ENCODE results near the gene NACC2. TPM values are rescaled to one million over a fixed set of nuclear protein-coding genes. Genes with fewer than 3 reads are reported as not detected.
A peak's percentile ranks its signal among the peaks of the same experiment; 100 is the strongest.

Gene NACC2
- total RNA-seq, 1 experiment from 2014 or later, result 62.0 TPM

DNA sequence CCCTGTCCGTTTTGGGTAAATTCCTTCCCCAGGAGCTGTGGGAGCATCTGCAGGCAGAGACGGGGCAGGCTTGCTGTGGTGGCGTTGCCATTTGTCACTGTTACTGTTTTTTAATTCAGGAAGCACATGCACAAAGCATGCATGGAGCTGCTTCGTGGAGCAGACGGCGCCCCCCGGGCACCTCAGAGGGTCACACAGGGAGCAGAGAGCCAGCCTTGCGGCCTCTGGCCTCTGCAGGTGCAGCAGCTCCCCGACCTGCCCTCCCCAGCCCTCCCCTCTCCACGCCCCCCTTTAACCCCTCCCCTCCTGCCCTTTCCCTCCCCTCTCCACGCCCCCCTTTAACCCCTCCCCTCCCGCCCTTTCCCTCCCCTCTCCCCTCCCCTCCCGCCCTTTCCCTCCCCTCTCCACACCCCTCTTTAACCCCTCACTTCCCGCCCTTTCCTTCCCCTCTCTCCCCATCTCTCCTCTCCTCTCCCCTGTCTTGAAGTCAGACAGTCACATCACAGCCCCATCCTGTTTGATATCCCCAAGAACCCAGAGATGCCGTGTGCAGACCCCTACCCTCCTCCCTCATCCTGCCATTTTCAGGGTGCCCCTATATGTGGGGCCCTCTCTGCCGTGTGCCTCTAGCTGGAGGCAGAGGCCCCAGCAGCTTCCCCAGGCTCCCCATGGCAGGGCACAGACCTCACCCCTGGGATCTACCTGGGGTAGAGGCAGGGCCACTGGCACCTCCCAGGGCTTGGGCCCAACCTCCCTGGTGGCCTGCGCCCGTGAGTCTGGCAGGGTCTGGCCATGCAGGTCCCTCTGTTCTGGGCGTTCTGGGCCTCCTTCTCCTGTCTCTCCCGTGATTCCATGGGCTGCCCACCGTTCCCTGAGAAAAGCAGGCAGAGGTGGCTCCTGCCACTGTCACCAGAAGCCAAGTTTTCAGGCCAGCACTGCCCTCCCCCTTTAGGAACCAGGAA lies 104.3 kb downstream of the NACC2 start:
- ATAC-seq, result peak; percentile 30; the same call in 1 of the 2 replicates
- POLR2A ChIA-PET, result no interaction called here

DNA sequence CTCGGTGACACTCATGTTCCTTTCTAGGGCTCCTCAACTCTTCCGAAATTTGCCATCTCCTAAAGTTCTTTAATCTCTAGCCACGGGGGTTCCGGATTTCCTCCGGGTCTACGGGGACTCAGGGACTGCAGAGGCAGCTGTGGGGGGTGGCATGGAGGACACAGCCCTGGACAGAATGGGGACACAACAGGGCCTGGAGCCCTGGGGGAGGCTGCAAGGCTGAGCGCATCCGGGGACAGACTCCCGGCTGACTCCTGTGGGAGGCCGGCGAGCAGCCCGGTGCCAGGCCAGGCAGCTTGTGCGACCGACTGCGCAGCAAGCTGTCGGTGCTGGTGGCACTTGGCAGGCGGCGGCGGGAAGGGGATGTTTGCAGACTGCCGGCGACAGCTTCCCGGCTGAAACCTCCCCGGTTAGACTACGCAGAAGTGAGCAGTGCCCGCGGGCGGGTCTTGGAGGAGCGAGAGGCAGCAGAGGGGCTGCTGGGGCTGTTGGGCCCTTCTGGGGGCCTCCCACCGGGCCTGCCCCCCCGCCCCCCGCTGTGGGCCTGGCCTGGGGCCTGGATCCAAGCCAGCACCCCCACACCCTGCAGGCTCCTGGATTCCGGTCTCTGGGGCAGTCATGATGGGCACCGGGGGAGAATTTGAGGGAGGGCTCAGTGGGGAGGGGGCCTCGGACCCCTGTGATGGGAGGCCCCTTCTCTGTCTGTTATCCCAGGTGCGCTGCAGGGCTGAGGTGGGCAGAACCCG lies 105.2 kb downstream of the NACC2 start:
- peak; percentile 34 for ATAC-seq
- intact Hi-C loops (cut with micrococcal nuclease; ENCODE audit: unreplicated experiment), result no loop called here

More for the DNA sequence above, 104.3 kb downstream of the NACC2 start:
- H3K36me3 ChIP-seq (ENCODE audit: control insufficient read depth, insufficient read depth, low read length), result no peaks in the 10 kb centered on the region
- H3K27ac ChIP-seq (ENCODE audit: low read length), result no peak overlapping the region
- no peak for DNase-seq (ENCODE audit: low read depth, low spot score)
- intact Hi-C loops (cut with micrococcal nuclease; ENCODE audit: unreplicated experiment), result no loop called here
- H3K4me1 ChIP-seq (ENCODE audit: control insufficient read depth, insufficient read depth, low read length), result peaks cover 17% of the 10 kb centered on the region
- in situ Hi-C loops (cut with HindIII; ENCODE audit: low pct_unique_long_range_greater_than_20kb, low sequenced_read_pairs), result no loop called here
- no peaks in the 10 kb centered on the region for H3K27me3 ChIP-seq (ENCODE audit: control insufficient read depth, insufficient read depth, low read length)
- H3K4me3 ChIP-seq (ENCODE audit: low read depth in 2 of 2, low read length in 2 of 2), result peak overlapping the region in 1 of 2 experiments; percentile 19; a peak in 1 of 4 replicates
- H3K9me3 ChIP-seq (ENCODE audit: control insufficient read depth, insufficient read depth, low read depth, low read length), result no peaks in the 10 kb centered on the region
- CTCF ChIA-PET, result interaction anchor here (1.1 kb wide), 1 partner anchor 24 kb away, joined by 3 read pairs; no protein-coding TSS in a partner anchor
- no TSS peak for BruUV-seq (replicated peaks)
- TF ChIP-seq TCF7L2 (IDR thresholded peaks at IDR 0.05; ENCODE audit: low read depth, low read length) (no peak), POLR2AphosphoS5 (IDR thresholded peaks at IDR 0.05; ENCODE audit: low read depth, low read length) (no peak), SIN3A (IDR thresholded peaks at IDR 0.05; ENCODE audit: borderline replicate concordance, insufficient read depth, low read depth, low read length) (no peak)
- TF ChIP-seq, protein P1, sequence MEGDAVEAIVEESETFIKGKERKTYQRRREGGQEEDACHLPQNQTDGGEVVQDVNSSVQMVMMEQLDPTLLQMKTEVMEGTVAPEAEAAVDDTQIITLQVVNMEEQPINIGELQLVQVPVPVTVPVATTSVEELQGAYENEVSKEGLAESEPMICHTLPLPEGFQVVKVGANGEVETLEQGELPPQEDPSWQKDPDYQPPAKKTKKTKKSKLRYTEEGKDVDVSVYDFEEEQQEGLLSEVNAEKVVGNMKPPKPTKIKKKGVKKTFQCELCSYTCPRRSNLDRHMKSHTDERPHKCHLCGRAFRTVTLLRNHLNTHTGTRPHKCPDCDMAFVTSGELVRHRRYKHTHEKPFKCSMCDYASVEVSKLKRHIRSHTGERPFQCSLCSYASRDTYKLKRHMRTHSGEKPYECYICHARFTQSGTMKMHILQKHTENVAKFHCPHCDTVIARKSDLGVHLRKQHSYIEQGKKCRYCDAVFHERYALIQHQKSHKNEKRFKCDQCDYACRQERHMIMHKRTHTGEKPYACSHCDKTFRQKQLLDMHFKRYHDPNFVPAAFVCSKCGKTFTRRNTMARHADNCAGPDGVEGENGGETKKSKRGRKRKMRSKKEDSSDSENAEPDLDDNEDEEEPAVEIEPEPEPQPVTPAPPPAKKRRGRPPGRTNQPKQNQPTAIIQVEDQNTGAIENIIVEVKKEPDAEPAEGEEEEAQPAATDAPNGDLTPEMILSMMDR (IDR thresholded peaks at IDR 0.05), result no peak
- TF ChIP-seq, protein P2, sequence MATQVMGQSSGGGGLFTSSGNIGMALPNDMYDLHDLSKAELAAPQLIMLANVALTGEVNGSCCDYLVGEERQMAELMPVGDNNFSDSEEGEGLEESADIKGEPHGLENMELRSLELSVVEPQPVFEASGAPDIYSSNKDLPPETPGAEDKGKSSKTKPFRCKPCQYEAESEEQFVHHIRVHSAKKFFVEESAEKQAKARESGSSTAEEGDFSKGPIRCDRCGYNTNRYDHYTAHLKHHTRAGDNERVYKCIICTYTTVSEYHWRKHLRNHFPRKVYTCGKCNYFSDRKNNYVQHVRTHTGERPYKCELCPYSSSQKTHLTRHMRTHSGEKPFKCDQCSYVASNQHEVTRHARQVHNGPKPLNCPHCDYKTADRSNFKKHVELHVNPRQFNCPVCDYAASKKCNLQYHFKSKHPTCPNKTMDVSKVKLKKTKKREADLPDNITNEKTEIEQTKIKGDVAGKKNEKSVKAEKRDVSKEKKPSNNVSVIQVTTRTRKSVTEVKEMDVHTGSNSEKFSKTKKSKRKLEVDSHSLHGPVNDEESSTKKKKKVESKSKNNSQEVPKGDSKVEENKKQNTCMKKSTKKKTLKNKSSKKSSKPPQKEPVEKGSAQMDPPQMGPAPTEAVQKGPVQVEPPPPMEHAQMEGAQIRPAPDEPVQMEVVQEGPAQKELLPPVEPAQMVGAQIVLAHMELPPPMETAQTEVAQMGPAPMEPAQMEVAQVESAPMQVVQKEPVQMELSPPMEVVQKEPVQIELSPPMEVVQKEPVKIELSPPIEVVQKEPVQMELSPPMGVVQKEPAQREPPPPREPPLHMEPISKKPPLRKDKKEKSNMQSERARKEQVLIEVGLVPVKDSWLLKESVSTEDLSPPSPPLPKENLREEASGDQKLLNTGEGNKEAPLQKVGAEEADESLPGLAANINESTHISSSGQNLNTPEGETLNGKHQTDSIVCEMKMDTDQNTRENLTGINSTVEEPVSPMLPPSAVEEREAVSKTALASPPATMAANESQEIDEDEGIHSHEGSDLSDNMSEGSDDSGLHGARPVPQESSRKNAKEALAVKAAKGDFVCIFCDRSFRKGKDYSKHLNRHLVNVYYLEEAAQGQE (IDR thresholded peaks at IDR 0.05; ENCODE audit: insufficient read depth in 1 of 2, low read depth in 2 of 2, low read length in 1 of 2), result no peak

More for the DNA sequence above, 105.2 kb downstream of the NACC2 start:
- H3K4me3 ChIP-seq (ENCODE audit: low read depth in 2 of 2, low read length in 2 of 2), result peak overlapping the region in 1 of 2 experiments; percentile 19; a peak in 1 of 4 replicates
- no peaks in the 10 kb centered on the region for H3K27me3 ChIP-seq (ENCODE audit: control insufficient read depth, insufficient read depth, low read length)
- no TSS peak for BruUV-seq (replicated peaks)
- H3K36me3 ChIP-seq (ENCODE audit: control insufficient read depth, insufficient read depth, low read length), result no peaks in the 10 kb centered on the region
- no peak overlapping the region for H3K27ac ChIP-seq (ENCODE audit: low read length)
- in situ Hi-C loops (cut with HindIII; ENCODE audit: low pct_unique_long_range_greater_than_20kb, low sequenced_read_pairs), result no loop called here
- ChIA-PET POLR2A (no interaction called here), CTCF (interaction anchor here (1.1 kb wide), 1 partner anchor 23 kb away, joined by 3 read pairs; no protein-coding TSS in a partner anchor)
- H3K9me3 ChIP-seq (ENCODE audit: control insufficient read depth, insufficient read depth, low read depth, low read length), result no peaks in the 10 kb centered on the region
- no peak for TF ChIP-seq TCF7L2 (IDR thresholded peaks at IDR 0.05; ENCODE audit: low read depth, low read length)
- no peak for TF ChIP-seq SIN3A (IDR thresholded peaks at IDR 0.05; ENCODE audit: borderline replicate concordance, insufficient read depth, low read depth, low read length)
- TF ChIP-seq, protein P2 (IDR thresholded peaks at IDR 0.05; ENCODE audit: insufficient read depth in 1 of 2, low read depth in 2 of 2, low read length in 1 of 2), result no peak
- TF ChIP-seq, protein P1 (IDR thresholded peaks at IDR 0.05), result no peak
- TF ChIP-seq POLR2AphosphoS5 (IDR thresholded peaks at IDR 0.05; ENCODE audit: low read depth, low read length), result no peak
- DNase-seq (ENCODE audit: low read depth, low spot score), result no peak
- H3K4me1 ChIP-seq (ENCODE audit: control insufficient read depth, insufficient read depth, low read length), result peaks cover 17% of the 10 kb centered on the region
